HL-60 (cell line): ENCODE measurements around the gene MCM3AP.

Experiments
- POLR2AphosphoS5 ChIP-seq: IDR thresholded peaks from 2 replicates; pipeline ENCODE4 v1.6.1; 2012; ENCODE audit warnings: low read depth
- SPI1 ChIP-seq: IDR thresholded peaks from 2 replicates; pipeline ENCODE4 v1.6.1; 2012; ENCODE audit warnings: low read depth, mild to moderate bottlenecking, borderline replicate concordance
- TF ChIP-seq, protein P1 (sequence below): IDR thresholded peaks from one replicate; pipeline ENCODE4 v1.5.1; 2011; ENCODE audit warnings: low read length, control low read depth, inconsistent platforms; ENCODE audit not compliant: insufficient read depth

GRCh38 chr21:46219591-46220239 is 65.7 kb downstream of the MCM3AP start:
- TF ChIP-seq, protein P1, sequence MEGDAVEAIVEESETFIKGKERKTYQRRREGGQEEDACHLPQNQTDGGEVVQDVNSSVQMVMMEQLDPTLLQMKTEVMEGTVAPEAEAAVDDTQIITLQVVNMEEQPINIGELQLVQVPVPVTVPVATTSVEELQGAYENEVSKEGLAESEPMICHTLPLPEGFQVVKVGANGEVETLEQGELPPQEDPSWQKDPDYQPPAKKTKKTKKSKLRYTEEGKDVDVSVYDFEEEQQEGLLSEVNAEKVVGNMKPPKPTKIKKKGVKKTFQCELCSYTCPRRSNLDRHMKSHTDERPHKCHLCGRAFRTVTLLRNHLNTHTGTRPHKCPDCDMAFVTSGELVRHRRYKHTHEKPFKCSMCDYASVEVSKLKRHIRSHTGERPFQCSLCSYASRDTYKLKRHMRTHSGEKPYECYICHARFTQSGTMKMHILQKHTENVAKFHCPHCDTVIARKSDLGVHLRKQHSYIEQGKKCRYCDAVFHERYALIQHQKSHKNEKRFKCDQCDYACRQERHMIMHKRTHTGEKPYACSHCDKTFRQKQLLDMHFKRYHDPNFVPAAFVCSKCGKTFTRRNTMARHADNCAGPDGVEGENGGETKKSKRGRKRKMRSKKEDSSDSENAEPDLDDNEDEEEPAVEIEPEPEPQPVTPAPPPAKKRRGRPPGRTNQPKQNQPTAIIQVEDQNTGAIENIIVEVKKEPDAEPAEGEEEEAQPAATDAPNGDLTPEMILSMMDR: no peak
- no peak for TF ChIP-seq SPI1
- TF ChIP-seq POLR2AphosphoS5: no peak
